ENCODE data around the gene PDIA5.

Gene PDIA5

GRCh38 chr3:123119802-123120201, 53.0 kb downstream of the PDIA5 start:
- no peak for DNase-seq (ENCODE audit: low read depth)

- no peak for DNase-seq (ENCODE audit: low read depth)
These were observed 53.7 kb downstream of the PDIA5 start for GRCh38 chr3:123120573-123120972.

GRCh38 chr3:123122057-123122456, 55.2 kb downstream of the PDIA5 start:
- no peak for DNase-seq (ENCODE audit: low read depth)

- no peak for DNase-seq (ENCODE audit: low read depth)
These were observed 55.9 kb downstream of the PDIA5 start for GRCh38 chr3:123122525-123123315.

- no peak for DNase-seq (ENCODE audit: low read depth)
These were observed 57.1 kb downstream of the PDIA5 start for GRCh38 chr3:123123716-123124616.

GRCh38 chr3:123124971-123125370, 58.1 kb downstream of the PDIA5 start:
- DNase-seq (ENCODE audit: low read depth) = no peak

GRCh38 chr3:123126031-123126430, 59.2 kb downstream of the PDIA5 start:
- DNase-seq (ENCODE audit: low read depth) = no peak

- DNase-seq (ENCODE audit: low read depth) = no peak
These were observed 59.8 kb downstream of the PDIA5 start for GRCh38 chr3:123126653-123127052.

GRCh38 chr3:123129092-123129491, 62.3 kb downstream of the PDIA5 start:
- no peak for DNase-seq (ENCODE audit: low read depth)

GRCh38 chr3:123129532-123129931, 62.7 kb downstream of the PDIA5 start:
- DNase-seq (ENCODE audit: low read depth) = no peak

- no peak for DNase-seq (ENCODE audit: low read depth)
These were observed 63.4 kb downstream of the PDIA5 start for GRCh38 chr3:123130079-123130750.

- no peak for DNase-seq (ENCODE audit: low read depth)
These were observed 67.8 kb downstream of the PDIA5 start for GRCh38 chr3:123134671-123135070.

- DNase-seq (ENCODE audit: low read depth) = no peak
These were observed 70.2 kb downstream of the PDIA5 start for GRCh38 chr3:123137001-123137400.

- DNase-seq (ENCODE audit: low read depth) = no peak
These were observed 72.1 kb downstream of the PDIA5 start for GRCh38 chr3:123138839-123139444.

GRCh38 chr3:123139522-123139921, 72.7 kb downstream of the PDIA5 start:
- no peak for DNase-seq (ENCODE audit: low read depth)

GRCh38 chr3:123140550-123140949, 73.7 kb downstream of the PDIA5 start:
- no peak for DNase-seq (ENCODE audit: low read depth)

- no peak for DNase-seq (ENCODE audit: low read depth)
These were observed 74.5 kb downstream of the PDIA5 start for GRCh38 chr3:123141276-123141675.

GRCh38 chr3:123143669-123144411, 77.0 kb downstream of the PDIA5 start:
- no peak for DNase-seq (ENCODE audit: low read depth)

GRCh38 chr3:123147754-123148535, 81.1 kb downstream of the PDIA5 start:
- no peak for DNase-seq (ENCODE audit: low read depth)

- no peak for DNase-seq (ENCODE audit: low read depth)
These were observed 81.9 kb downstream of the PDIA5 start for GRCh38 chr3:123148772-123149171.

GRCh38 chr3:123149525-123149924, 82.7 kb downstream of the PDIA5 start:
- DNase-seq (ENCODE audit: low read depth) = no peak
